Measurements from ENCODE around the gene IRAK2. TPM values are rescaled to one million over a fixed set of nuclear protein-coding genes. Genes with fewer than 3 reads are reported as not detected.

IRAK2 gene
- polyA plus RNA-seq, 3 donors, result 0.78 to 2.0 (median 1.5) TPM

GRCh38 chr3:10259036-10259435 is 94.3 kb downstream of the IRAK2 start:
- H3K4me3 ChIP-seq (replicated peaks in 1 of 3; ENCODE audit: low read depth in 2 of 3, low read length in 3 of 3), result no peak overlapping the region
- DNase-seq, result no peak
- Mint-ChIP-seq H3K4me3 (no peak overlapping the region), H3K36me3 (peaks cover 68 to 89% of the 10 kb centered on the region in 2 donors), H3K27ac (peak overlapping the region in 2 of 7 donors; percentile 69 to 74), H3K9me3 (no peaks in the 10 kb centered on the region), H3K27me3 (ENCODE audit: low read depth in 3 of 3) (peaks cover 0 to 3% (median 0%) of the 10 kb centered on the region in 3 donors), H3K4me1 (peaks cover 28% of the 10 kb centered on the region)
- peaks cover 97% of the 10 kb centered on the region for H3K79me2 ChIP-seq (ENCODE audit: insufficient read depth, low read length)
- H3K4me2 ChIP-seq (replicated peaks; ENCODE audit: extremely low read depth, low read length, poor library complexity, severe bottlenecking), result no peak overlapping the region
- peaks cover 92% of the 10 kb centered on the region for H4K20me1 ChIP-seq (ENCODE audit: insufficient read depth, low read length)
- no peaks in the 10 kb centered on the region for H3K9me3 ChIP-seq (replicated peaks in 1 of 2; ENCODE audit: control insufficient read depth in 1 of 2, insufficient read depth in 1 of 2, low read length in 2 of 2)
- no peak overlapping the region for H3K9ac ChIP-seq (ENCODE audit: insufficient read depth, low read length, poor library complexity, severe bottlenecking)
- peaks cover 10 to 12% of the 10 kb centered on the region in 2 donors for H3K4me1 ChIP-seq (ENCODE audit: control insufficient read depth in 1 of 2, insufficient read depth in 2 of 2, low read length in 2 of 2)
- TF ChIP-seq, protein P1, sequence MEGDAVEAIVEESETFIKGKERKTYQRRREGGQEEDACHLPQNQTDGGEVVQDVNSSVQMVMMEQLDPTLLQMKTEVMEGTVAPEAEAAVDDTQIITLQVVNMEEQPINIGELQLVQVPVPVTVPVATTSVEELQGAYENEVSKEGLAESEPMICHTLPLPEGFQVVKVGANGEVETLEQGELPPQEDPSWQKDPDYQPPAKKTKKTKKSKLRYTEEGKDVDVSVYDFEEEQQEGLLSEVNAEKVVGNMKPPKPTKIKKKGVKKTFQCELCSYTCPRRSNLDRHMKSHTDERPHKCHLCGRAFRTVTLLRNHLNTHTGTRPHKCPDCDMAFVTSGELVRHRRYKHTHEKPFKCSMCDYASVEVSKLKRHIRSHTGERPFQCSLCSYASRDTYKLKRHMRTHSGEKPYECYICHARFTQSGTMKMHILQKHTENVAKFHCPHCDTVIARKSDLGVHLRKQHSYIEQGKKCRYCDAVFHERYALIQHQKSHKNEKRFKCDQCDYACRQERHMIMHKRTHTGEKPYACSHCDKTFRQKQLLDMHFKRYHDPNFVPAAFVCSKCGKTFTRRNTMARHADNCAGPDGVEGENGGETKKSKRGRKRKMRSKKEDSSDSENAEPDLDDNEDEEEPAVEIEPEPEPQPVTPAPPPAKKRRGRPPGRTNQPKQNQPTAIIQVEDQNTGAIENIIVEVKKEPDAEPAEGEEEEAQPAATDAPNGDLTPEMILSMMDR (IDR thresholded peaks at IDR 0.05), result no peak
- peak overlapping the region in 1 of 2 donors; percentile 18 for H3K27ac ChIP-seq (ENCODE audit: low read depth in 1 of 2, low read length in 2 of 2)
- no peak overlapping the region for H2AFZ ChIP-seq (ENCODE audit: insufficient read depth, low read depth, low read length, poor library complexity, severe bottlenecking)
- no peaks in the 10 kb centered on the region for H3K27me3 ChIP-seq (ENCODE audit: control insufficient read depth in 2 of 2, insufficient read depth in 2 of 2, low read length in 2 of 2)
- 100% methylated on average over 3 of the region's 7 CpGs for WGBS (ENCODE audit: insufficient coverage)
- intact Hi-C loops (cut with micrococcal nuclease), result no loop called here
- peaks cover 61 to 87% of the 10 kb centered on the region in 2 donors for H3K36me3 ChIP-seq (replicated peaks in 1 of 2; ENCODE audit: control insufficient read depth in 1 of 2, insufficient read depth in 2 of 2, low read length in 2 of 2)

GRCh38 chr3:10259798-10260197 is 95.1 kb downstream of the IRAK2 start:
- Histone ChIP-seq H3K36me3 (replicated peaks in 1 of 2; ENCODE audit: control insufficient read depth in 1 of 2, insufficient read depth in 2 of 2, low read length in 2 of 2) (peaks cover 59 to 89% of the 10 kb centered on the region in 2 donors), H3K79me2 (ENCODE audit: insufficient read depth, low read length) (peaks cover 97% of the 10 kb centered on the region)

More at GRCh38 chr3:10259798-10260197, 95.1 kb downstream of the IRAK2 start:
- Histone ChIP-seq H3K9me3 (replicated peaks in 1 of 2; ENCODE audit: control insufficient read depth in 1 of 2, insufficient read depth in 1 of 2, low read length in 2 of 2) (no peaks in the 10 kb centered on the region), H3K27me3 (ENCODE audit: control insufficient read depth in 2 of 2, insufficient read depth in 2 of 2, low read length in 2 of 2) (no peaks in the 10 kb centered on the region), H3K4me1 (ENCODE audit: control insufficient read depth in 1 of 2, insufficient read depth in 2 of 2, low read length in 2 of 2) (peaks cover 3 to 4% of the 10 kb centered on the region in 2 donors), H3K9ac (ENCODE audit: insufficient read depth, low read length, poor library complexity, severe bottlenecking) (no peak overlapping the region), H4K20me1 (ENCODE audit: insufficient read depth, low read length) (peaks cover 91% of the 10 kb centered on the region), H3K27ac (ENCODE audit: low read depth in 1 of 2, low read length in 2 of 2) (peak overlapping the region in 1 of 2 donors; percentile 18), H3K4me2 (replicated peaks; ENCODE audit: extremely low read depth, low read length, poor library complexity, severe bottlenecking) (no peak overlapping the region), H3K4me3 (replicated peaks in 1 of 3; ENCODE audit: low read depth in 2 of 3, low read length in 3 of 3) (no peak overlapping the region), H2AFZ (ENCODE audit: insufficient read depth, low read depth, low read length, poor library complexity, severe bottlenecking) (no peak overlapping the region)
- Mint-ChIP-seq H3K4me3 (no peak overlapping the region), H3K9me3 (no peaks in the 10 kb centered on the region), H3K27me3 (ENCODE audit: low read depth in 3 of 3) (peaks cover 0 to 3% (median 0%) of the 10 kb centered on the region in 3 donors), H3K4me1 (peaks cover 23% of the 10 kb centered on the region), H3K36me3 (peaks cover 70 to 90% of the 10 kb centered on the region in 2 donors), H3K27ac (peak overlapping the region in 3 of 7 donors; percentile 58 to 78 (median 66))
- intact Hi-C loops (cut with micrococcal nuclease), result no loop called here
- DNase-seq, result no peak
- 86% methylated on average over 3 of the region's 4 CpGs for WGBS (ENCODE audit: insufficient coverage)
- TF ChIP-seq, protein P1 (IDR thresholded peaks at IDR 0.05), result no peak

Measured in CD14-positive monocyte (primary cell).